ENCODE measurements around the gene COL9A3. TPM values are rescaled to one million over a fixed set of nuclear protein-coding genes. Genes with fewer than 3 reads are reported as not detected.

Gene COL9A3
- total RNA-seq, 1 experiment from 2014 or later = 150 TPM

GRCh38 chr20:62780204-62780603 lies 36.6 kb upstream of the COL9A3 start:
- no peak overlapping the region for H2BK20ac ChIP-seq (ENCODE audit: low read depth, low read length, poor library complexity, severe bottlenecking)
- H2BK120ac ChIP-seq (ENCODE audit: low read depth, low read length, poor library complexity, severe bottlenecking) = no peak overlapping the region
- H3K79me1 ChIP-seq (ENCODE audit: insufficient read depth, low read depth, low read length, poor library complexity, severe bottlenecking) = no peaks in the 10 kb centered on the region
- H2BK12ac ChIP-seq (ENCODE audit: insufficient read length, low read depth, low read length) = no peak overlapping the region
- H3K14ac ChIP-seq (ENCODE audit: insufficient read depth, low read length) = no peak overlapping the region
- no peak for DNase-seq
- TF ChIP-seq CTCF (conservative IDR thresholded peaks at IDR 0.05) = no peak
- H3K23me2 ChIP-seq (ENCODE audit: insufficient read length, low read depth, low read length, poor library complexity, severe bottlenecking) = no peaks in the 10 kb centered on the region
- peaks cover 2% of the 10 kb centered on the region; the same call in 1 of the 2 replicates for H3K27me3 Mint-ChIP-seq (ENCODE audit: low read depth)
- H3K36me3 Mint-ChIP-seq (ENCODE audit: insufficient read depth in 1 of 3, low read depth in 3 of 3) = no peaks in the 10 kb centered on the region; a peak in 1 of 7 replicates
- no peak overlapping the region for H4K8ac ChIP-seq (replicated peaks; ENCODE audit: insufficient read length, low read depth, low read length)
- H4K20me1 ChIP-seq (ENCODE audit: control insufficient read depth, insufficient read depth, insufficient read length) = no peaks in the 10 kb centered on the region
- H2AK5ac ChIP-seq (ENCODE audit: insufficient read length, low read length) = no peak overlapping the region
- H4K5ac ChIP-seq (ENCODE audit: insufficient read length, low read depth, low read length) = no peak overlapping the region
- H3T11ph ChIP-seq (ENCODE audit: low read length) = no peak overlapping the region
- no peaks in the 10 kb centered on the region; a peak in 1 of 5 replicates for H3K9me3 Mint-ChIP-seq
- no peak overlapping the region for H4K91ac ChIP-seq (ENCODE audit: insufficient read length, low read depth, low read length)
- peaks cover 3% of the 10 kb centered on the region; the same call in 1 of the 2 replicates for H3K4me1 ChIP-seq (ENCODE audit: insufficient read depth, low read length)
- no peak overlapping the region for H3K18ac ChIP-seq (ENCODE audit: insufficient read length, low read depth, low read length)
- H2BK15ac ChIP-seq (ENCODE audit: low read depth, low read length) = no peak overlapping the region
- H3K4me3 Mint-ChIP-seq = no peak overlapping the region
- no peak overlapping the region for H2AFZ ChIP-seq (ENCODE audit: low read length)
- no peak overlapping the region; a peak in 1 of 7 replicates for H3K27ac Mint-ChIP-seq
- no peaks in the 10 kb centered on the region for H3K9me3 ChIP-seq (ENCODE audit: control insufficient read depth, low read depth, low read length)
- peaks cover 6 to 11% of the 10 kb centered on the region in 2 experiments for H3K4me1 Mint-ChIP-seq
- H3K9ac ChIP-seq (ENCODE audit: extremely low read depth, insufficient read length, low read length) = no peak overlapping the region
- H3K23ac ChIP-seq (ENCODE audit: insufficient read length, low read depth, low read length) = no peak overlapping the region
- H3K27me3 ChIP-seq (ENCODE audit: insufficient read depth, low read length) = no peaks in the 10 kb centered on the region
- no peaks in the 10 kb centered on the region for H3K79me2 ChIP-seq (ENCODE audit: insufficient read depth, low read length)
- no peak overlapping the region for H3K4me2 ChIP-seq (ENCODE audit: insufficient read depth, insufficient read length, low read length)
- no peak overlapping the region for H3K27ac ChIP-seq (ENCODE audit: insufficient read length, low read depth, low read length)
- H3K56ac ChIP-seq (ENCODE audit: insufficient read length, low read depth, low read length) = no peak overlapping the region
- WGBS (ENCODE audit: extremely low coverage, insufficient read length, low lambda C conversion rate) = no CpG with 5 or more reads among the region's 20 CpGs
- H3K4ac ChIP-seq (ENCODE audit: low read depth, low read length) = no peak overlapping the region
- no peak overlapping the region for H2BK5ac ChIP-seq (ENCODE audit: insufficient read length, low read length)

Data from H9 (cell line).